ENCODE measurements around the gene DBI.

The DBI gene

DNA sequence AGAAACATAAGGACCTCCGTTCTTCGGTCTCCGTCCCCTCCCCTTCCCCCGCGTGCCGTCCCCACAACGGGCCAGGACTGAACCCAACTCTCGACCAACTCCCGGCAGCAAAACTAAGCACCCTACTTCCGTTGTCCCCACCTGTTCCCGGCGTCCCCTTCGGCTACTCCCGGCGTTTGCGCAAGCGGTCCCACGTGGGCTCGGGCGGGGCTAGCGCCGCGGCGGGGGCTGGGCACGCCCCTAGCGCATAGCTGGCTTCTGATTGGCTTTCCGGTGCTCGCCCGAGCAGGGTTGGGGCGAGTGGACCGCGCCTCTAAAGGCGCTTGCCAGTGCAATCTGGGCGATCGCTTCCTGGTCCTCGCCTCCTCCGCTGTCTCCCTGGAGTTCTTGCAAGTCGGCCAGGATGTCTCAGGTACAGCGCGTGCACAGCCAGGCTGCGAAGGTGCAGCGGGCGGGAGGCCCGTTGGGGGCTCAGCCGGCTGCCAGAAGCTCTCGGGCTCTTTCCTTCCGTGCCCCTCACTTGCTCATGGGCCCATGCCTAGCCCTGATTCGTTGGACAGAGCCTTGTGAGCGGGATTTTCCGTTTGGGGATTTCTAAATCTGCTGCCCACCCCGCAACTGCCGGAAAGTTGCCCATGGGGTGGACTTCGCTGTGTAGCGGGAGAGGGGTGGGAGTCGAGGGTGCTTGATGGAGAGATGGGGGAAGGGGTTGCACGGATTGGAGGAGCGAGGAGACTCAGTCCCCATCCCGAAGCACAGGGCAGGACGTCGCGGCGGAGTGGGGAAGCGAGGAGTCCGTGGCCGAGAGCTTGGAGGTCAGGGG is at the start of gene DBI, which contains the start of gene C2orf76:
Gene DBI, plus strand, starts transcription at position 329 of the 823 bp plus-strand sequence. Its CDS starts 75 bp downstream, at position 404.
Gene C2orf76, minus strand, starts transcription at position 186 of the 823 bp plus-strand sequence. CDS start 26,875 bp downstream, outside the sequence.
- in situ Hi-C loops (cut with MboI; ENCODE audit: low sequenced_read_pairs): no loop called here

DNA sequence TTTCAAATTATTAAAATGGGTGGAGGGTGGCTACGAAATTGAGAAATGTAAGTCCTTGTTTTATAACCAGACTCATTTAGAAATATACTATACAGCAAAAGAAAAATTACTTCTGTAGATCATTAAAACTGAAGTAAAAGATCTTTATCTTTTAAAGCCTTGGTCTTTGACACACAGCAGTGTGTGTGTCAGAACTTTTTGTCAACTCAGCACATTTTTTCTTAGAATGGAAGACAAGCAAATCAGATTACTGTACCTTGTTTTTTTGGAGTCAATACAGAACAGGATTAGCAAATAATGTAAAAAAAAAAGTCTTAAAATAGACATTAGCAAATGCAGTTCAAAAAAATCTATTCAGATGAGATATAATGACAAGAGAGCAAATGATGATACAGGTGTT is 49.2 kb upstream of the DBI start:
- in situ Hi-C loops (cut with MboI; ENCODE audit: low sequenced_read_pairs): no loop called here

DNA sequence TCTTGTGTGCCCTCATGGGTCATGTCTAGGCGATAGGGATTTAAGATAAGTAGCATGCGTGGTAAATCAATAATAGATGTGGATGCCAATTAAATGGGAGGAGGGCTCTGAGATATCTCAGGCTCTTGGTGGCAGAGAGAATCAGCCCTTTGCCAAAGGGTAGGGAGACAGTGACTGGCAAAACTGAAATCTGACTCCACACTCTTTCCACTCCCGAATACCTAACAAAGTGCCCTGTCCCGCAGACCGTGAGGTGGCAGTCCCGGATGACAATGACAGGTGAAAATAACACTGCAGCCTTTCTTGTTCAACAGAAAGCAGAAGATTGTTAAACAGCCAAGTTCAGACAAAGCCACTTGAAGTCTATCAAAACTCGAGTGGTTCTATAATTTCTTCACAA is 47.2 kb upstream of the DBI start:
- in situ Hi-C loops (cut with MboI; ENCODE audit: low sequenced_read_pairs): no loop called here

DNA sequence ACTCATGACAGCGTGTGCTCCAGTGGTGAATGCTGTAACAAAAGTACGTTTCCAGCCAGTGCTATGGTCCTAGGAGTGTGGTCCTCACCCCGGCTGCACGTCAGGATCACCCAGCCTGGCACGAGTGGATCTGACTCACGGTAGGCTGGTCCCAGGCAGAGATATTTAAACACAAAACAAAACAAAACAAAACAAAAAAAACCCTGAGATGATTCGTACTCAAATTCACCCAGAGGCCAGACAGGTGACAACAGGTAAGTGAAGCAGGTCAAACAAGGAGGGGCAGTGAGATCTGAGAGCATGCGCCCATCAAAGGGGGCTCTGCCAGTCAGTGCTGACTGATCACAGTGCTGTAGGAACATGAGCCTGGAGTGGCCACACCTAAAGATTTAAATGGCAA is 43.3 kb upstream of the DBI start:
- in situ Hi-C loops (cut with MboI; ENCODE audit: low sequenced_read_pairs): no loop called here

DNA sequence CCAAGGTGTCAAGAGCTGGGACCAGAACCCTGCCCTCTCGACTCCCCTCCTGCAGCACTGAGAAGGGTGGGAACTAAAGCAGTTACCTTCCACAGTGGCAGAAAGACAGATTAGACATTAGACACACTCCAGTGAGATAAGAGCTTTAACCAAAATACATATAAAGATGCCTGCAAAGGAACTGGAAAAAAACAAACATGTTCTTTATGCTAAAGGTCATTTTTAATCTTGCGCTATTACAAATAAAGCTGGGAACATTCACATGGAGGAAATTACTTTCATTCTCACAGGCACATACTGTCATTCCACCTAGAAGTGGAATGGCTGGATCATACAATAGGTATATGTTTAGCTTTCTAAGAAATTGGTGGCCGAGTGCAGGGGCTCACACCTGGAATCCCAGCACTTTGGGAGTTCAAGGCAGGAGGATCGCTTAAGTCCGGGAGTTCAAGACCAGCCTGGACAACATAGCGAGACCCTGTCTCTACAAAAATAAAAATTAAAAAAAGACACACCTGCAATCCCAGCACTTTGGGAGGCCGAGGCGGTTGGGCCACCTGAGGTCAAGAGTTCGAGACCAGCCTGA is 42.0 kb upstream of the DBI start:
- in situ Hi-C loops (cut with MboI; ENCODE audit: low sequenced_read_pairs): no loop called here

DNA sequence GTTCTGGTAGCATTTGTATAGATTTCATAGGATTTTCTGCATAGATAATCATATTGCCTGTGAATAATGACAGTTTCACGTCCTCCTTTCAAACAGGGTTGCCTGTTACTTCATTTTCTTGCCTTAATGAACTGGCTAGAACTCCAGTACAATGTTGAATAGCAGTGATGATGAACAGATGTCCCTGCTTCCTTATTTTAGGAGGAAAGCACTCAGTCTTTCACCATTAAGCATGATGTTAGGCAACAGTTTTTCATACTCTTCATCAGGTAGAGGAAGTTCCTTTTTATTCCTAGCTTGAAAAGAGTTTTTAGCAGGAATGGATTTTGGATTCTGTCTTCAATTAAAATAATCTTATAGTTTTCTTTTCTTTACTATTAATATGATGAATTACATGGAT is 39.8 kb upstream of the DBI start:
- in situ Hi-C loops (cut with MboI; ENCODE audit: low sequenced_read_pairs): no loop called here

DNA sequence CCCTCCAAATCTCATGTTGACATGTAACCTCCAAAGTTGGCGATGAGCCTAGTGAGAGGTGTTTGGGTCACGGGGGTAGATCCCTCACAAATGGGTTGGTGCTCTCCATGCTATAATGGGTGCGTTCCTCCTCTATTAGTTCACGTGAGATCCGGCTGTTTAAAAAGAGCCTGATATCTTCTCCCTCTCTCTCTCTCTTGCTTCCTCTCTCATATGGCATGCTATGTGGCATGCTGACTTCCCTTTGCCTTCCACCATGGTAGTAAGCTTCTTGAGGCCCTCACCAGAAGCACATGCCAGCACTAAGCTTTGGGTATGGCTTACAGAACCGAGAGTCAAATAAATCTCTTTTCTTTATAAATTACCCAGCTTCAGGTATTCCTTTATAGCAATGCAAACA is 39.3 kb upstream of the DBI start:
- in situ Hi-C loops (cut with MboI; ENCODE audit: low sequenced_read_pairs): no loop called here

DNA sequence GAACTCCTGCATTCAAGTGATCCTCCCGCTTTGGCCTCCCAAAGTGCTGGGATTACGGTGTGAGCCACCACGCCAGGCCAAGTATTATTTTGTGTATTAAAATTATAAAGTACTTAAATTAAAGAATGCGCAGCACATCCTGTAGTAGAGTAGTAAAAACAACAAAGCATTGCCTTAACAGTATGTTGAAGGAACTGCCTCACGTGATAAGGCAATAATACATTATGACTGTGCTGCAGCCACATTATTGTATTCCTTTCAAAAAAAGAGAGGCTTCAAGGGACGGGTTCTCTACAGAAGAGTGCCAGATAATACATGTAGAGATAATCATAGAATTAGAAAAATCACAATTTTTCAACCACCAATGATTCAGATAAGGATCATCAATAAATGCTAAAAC is 33.8 kb upstream of the DBI start:
- in situ Hi-C loops (cut with MboI; ENCODE audit: low sequenced_read_pairs): no loop called here

DNA sequence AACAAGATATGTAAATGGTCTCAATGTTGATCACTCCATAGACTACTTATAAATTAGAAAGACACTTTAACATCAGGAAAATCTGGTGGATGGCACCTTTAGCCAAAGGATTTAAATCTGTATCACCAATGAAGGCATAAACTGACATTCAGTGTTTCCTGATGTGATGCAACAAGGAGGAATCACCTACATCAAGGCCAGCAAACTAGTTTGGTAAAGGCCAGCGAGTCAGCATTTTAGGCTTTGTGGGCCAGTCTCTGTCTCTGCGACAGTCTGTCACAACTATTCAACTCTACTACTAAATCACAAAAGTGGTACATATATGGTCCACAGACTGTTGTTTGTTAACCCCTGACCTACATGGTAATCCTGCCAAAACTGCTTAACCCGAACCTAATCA is 33.4 kb upstream of the DBI start:
- in situ Hi-C loops (cut with MboI; ENCODE audit: low sequenced_read_pairs): no loop called here

DNA sequence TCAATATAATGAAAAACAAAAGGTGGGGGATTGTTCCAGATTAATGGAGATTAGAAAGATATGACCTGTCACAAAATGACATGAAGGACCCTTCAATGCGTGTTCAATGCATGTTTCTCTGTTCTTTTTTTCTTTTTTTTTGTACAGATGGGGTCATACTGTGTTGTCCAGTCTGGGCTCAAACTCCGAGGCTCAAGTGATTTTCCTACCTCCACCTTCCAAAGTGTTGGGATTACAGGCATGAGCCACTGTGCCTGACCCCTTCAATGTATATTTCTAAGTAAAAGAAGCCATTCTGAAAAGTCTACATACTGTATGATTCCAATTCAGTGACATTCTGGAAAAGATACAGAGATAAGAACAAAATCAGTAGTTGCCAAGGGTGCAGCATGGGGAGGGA is 32.9 kb upstream of the DBI start:
- in situ Hi-C loops (cut with MboI; ENCODE audit: low sequenced_read_pairs): no loop called here

DNA sequence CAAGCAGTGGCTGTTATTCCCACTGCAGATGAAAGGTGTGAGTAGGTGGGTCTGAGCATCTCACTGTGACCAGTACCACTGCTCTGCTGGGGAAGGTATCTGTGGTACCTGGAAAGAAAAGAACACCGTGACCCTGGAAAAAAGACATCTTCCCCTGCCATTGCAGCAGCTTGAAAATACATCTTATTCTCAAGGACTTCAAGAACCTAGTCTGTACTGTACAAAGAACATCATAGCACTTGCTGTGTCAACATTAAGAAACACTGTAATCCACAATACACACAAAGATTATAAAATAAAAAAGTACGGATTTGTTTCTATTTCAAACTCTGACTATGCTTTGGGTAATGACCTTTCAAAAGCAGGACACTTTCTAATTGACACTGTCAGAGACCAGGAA is 29.0 kb upstream of the DBI start:
- in situ Hi-C loops (cut with MboI; ENCODE audit: low sequenced_read_pairs): no loop called here

DNA sequence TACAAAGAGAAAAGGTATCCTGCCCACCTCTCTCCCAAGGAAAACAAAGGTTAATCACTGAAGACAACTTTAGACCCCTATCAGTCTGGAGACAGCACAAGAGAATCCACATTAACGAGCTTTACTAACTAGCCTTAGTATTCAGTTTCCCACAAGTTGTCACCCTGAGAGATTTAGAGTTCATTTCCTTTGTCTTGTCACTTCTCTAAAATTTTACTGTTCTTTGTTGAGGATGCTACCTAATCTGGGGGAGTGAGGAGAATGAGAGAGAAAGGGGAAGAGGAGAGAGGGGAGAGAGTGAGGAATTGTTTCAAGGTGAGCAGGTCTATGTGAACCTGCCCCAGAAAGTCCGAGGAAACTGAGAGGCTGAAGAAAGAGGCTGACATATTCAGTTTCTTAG is 28.5 kb upstream of the DBI start:
- in situ Hi-C loops (cut with MboI; ENCODE audit: low sequenced_read_pairs): no loop called here

DNA sequence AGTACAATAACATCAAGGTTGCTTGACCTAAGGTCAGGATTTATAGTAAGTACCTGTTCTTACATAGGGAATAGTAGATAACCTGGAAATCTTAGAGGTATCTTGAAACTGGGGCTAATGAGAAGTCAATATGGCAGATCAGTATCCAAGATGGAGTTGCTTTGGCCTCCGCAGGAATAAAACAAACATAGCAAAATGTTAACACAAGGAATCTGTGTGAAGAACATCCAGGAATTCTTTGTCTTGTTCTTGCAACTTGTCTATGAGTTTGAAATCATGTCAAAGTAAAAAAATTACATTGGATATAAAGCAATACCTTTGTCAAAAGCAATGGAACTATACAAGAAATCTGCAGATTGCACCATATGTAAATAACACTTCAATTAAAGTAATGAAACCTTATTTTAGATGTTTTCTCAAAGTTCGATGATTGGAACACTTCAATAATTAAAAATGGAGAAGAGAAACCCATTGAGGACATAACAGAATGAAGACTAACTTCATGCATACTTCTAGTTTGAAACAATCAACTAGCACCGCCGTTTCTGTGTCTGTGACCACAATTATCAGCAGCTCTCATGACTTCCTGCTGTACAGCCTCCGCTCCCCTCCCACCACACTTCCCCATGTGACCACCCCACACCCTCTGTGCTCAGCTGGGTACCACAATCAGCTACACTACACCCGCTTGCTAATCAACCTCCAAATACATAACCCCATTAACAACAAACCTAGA is 27.8 kb upstream of the DBI start:
- in situ Hi-C loops (cut with MboI; ENCODE audit: low sequenced_read_pairs): no loop called here

DNA sequence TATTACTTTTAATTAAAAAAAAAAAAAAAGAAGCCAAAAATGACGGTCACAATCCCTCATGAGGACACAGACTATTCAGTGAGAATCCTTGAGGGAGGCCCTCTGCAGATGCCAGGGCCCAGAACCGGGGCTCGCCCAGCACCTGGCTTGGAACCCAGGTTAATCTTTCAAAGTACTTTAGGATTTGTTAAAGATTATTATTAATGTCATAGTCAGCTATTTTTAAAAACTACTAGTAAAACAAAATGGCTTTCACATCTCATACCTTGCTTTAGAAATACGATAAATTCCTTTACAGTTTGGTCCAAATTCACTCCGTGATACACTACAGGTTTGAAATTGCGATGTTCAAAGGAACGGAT is 27.2 kb upstream of the DBI start:
- in situ Hi-C loops (cut with MboI; ENCODE audit: low sequenced_read_pairs): no loop called here

DNA sequence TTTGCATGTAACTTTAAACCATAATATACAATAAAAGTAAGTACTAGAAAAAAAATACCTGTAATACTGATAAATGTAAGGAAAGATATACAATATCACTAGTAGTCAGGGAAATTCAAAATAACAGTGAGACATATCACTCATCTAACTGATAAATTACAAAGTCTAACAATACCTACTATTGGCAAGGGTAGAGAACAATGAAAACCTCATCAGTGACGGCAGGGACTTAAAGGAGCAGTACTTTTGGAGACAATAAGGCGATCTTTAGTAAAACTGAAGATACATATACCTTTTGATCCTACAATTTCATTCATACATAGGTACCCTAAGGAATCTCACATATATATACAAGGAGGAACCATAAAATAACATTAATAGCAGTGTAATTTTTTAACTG is 25.1 kb upstream of the DBI start:
- in situ Hi-C loops (cut with MboI; ENCODE audit: low sequenced_read_pairs): no loop called here

DNA sequence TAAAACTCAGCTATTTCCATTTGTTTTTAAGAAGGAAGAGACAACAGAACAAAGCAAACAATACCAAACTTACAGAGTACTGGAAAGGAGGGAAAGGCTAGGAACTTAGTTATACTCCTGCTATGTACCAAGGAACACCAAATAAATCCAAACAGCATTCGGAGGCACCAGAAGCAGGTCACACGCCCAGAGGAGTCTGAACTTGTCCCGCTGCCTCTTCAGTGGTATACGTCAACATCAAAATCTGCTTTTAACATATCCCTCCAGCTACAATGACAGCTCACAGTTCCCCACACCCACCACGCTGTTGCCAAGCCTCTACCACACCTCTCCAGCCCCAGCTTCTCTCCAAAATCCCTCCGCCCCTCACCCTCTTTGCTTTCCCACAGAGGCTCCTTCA is 17.5 kb upstream of the DBI start:
- in situ Hi-C loops (cut with MboI; ENCODE audit: low sequenced_read_pairs): no loop called here

DNA sequence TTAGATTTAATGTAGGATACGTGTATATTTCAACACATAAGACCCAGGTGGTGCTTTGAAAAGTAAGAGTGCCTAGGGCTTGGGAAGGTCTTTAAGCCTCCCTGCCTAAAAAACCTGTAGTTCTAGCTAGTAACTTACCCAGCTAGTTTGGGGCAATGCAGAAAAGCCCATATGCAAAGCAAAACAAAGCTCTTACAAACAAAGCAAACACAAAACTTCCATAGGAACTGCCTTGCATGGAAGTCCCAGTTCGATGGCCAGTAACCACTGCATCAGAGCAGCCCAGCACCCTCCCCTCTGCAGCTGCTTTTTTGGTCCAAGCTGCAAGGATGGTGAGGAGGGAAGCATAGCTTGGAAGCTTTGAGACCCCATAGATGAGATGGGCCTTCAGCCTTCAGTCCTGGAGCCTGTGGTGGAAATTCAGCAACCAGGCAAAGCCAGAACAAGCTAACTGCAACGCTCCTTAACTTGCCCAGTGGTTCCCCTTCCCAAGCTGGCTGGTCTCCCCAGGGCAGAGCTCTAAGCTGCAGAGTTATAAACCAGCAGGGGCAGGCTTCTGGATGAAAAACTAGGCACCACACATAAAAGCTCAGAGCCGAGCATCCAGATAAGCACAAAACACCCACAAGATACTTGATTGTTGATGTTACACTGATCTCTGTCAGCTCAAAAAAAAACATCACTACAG is 16.3 kb upstream of the DBI start:
- in situ Hi-C loops (cut with MboI; ENCODE audit: low sequenced_read_pairs): no loop called here

DNA sequence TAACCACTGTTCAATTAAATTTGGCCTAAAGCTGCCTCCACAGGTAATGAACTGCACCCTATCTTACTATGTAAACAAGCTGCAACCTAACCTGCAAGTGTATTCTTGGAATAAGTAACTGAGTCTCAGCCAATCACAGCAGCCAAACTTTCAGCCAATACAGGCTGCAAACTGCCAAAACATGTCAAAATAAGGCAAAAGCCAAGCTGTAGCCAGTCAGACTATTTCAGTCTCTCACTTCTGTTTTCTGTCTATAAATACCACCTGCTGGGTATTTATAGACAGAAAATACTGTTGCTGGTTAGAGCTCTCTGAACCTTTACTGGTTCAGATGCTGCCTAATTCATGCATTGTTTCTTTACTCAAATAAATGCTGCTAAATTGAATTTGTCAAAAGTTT is 14.4 kb upstream of the DBI start:
- in situ Hi-C loops (cut with MboI; ENCODE audit: low sequenced_read_pairs): no loop called here

DNA sequence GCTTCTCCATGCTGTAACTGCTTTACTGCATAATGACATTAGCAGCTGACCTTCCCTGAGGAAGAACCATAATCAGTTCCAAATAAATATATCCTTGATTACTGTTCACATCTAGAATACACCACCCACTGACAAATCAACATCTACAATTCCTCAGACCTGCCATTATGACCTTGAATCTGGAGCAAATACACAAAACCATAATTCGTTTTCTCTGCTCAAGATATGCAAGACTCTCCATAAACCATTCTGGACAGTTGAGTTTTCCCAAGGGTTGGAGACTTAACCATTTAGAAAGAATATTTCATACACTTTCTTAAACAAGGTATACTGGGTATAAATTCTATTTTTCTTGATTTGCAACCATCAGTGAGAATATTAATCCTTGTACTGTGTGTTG is 11.9 kb upstream of the DBI start:
- in situ Hi-C loops (cut with MboI; ENCODE audit: low sequenced_read_pairs): no loop called here

DNA sequence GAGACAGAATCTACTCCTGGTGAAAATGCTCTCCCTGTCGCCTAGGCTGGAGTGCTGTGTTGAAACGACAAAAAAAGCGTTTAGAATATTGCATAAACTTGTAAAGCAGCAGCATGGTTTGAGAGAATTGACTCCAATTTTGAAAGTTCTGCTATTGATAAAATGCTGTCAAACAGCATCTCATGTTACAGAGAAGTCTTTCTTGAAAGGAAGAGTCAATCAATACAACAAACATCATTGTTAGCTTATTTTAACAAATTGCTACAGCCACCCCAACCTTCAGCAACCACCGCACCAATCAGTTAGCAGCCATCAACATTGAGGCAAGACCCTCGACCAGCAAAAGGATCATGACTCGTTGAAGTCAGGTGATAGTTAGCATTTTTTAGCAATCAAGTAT is 7.0 kb upstream of the DBI start:
- in situ Hi-C loops (cut with MboI; ENCODE audit: low sequenced_read_pairs): no loop called here

DNA sequence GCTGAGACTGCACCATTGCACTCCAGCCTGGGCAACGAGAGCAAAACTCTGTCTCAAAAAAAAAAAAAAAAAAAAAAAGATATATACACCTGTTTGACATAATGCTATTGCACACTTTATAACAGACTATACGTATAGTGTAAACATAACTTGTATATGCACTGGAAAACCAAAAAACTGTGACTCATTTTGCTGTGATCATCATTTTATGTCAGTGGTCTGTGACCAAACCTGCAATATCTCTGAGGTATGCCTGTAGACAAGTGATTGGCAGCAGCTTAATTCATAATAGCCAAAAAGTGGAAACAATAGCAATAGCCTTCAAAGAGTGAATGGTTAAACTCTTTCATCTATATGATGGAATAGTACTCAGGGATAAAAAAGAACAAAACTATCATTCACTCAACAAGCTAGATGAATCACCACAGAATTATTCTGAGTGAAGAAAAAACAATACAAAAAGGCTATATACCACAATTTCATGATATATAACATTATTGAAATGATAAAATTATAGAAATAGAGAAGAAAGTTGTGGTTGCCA is 6.3 kb upstream of the DBI start:
- in situ Hi-C loops (cut with MboI; ENCODE audit: low sequenced_read_pairs): no loop called here

All from HL-60/S4 (cell line).